SK-N-SH (cell line): ENCODE results near the gene NEDD1.

Source experiments
- EP300 ChIP-seq, 2 experiments: IDR thresholded peaks; 2 replicates each; pipeline versions ENCODE4 v1.4.0 to v1.6.1; 2012; ENCODE audit warnings: borderline replicate concordance in 1 of 2, low read depth in 1 of 2, low read length in 1 of 2
- EZH2phosphoT487 ChIP-seq: fragments of 200-600 bp; sonication (generic); IDR thresholded peaks from 2 replicates; pipeline ENCODE4 v1.6.1; 2017; ENCODE audit warnings: low read depth, mixed run types, mild to moderate bottlenecking, antibody characterized with exemption, moderate library complexity, borderline replicate concordance
- FOSL2 ChIP-seq: IDR thresholded peaks from 2 replicates; pipeline ENCODE4 v1.4.0; 2012; ENCODE audit warnings: low read depth, mild to moderate bottlenecking, moderate library complexity, borderline replicate concordance
- FOXJ3 ChIP-seq: sonication (generic); formaldehyde crosslinking; IDR thresholded peaks from 2 replicates; pipeline ENCODE4 v1.5.1; 2020; ENCODE audit warnings: mild to moderate bottlenecking, missing genetic modification reagents
- GABPA ChIP-seq: IDR thresholded peaks from 2 replicates; pipeline ENCODE4 v1.4.0; 2012; ENCODE audit warnings: low read depth, mild to moderate bottlenecking
- JUND ChIP-seq: IDR thresholded peaks from 2 replicates; pipeline ENCODE4 v1.4.0; 2012
- POLR2AphosphoS5 ChIP-seq: IDR thresholded peaks from 2 replicates; pipeline ENCODE4 v1.6.1; 2012; ENCODE audit warnings: low read depth, low read length
- RAD21 ChIP-seq: IDR thresholded peaks from 2 replicates; pipeline ENCODE4 v1.6.1; 2012; ENCODE audit warnings: mild to moderate bottlenecking, low read length
- SMC3 ChIP-seq: IDR thresholded peaks from 2 replicates; pipeline ENCODE4 v1.6.1; 2012; ENCODE audit warnings: low read depth, low read length, improper control_type of control experiment
- TF ChIP-seq, protein P1 (sequence below): fragments of 200-600 bp; sonication (generic); IDR thresholded peaks from 2 replicates; pipeline ENCODE4 v1.6.1; 2017; ENCODE audit warnings: antibody characterized with exemption, mild to moderate bottlenecking, moderate library complexity
- TF ChIP-seq, protein P2 (sequence below): IDR thresholded peaks from 2 replicates; pipeline ENCODE4 v1.4.0; 2012; ENCODE audit warnings: low read depth, borderline replicate concordance
- TF ChIP-seq, protein P3 (sequence below): IDR thresholded peaks from 2 replicates; pipeline ENCODE4 v1.4.0; 2012; ENCODE audit warnings: low read depth
- TF ChIP-seq, protein P4 (sequence below): IDR thresholded peaks from 2 replicates; pipeline ENCODE4; 2012

- TF ChIP-seq POLR2AphosphoS5: no peak
- no peak for TF ChIP-seq GABPA
- no peak for TF ChIP-seq FOSL2
- TF ChIP-seq SMC3: no peak
- TF ChIP-seq RAD21: no peak
- TF ChIP-seq FOXJ3 (CRISPR knock-in tag): no peak
- TF ChIP-seq, protein P1, sequence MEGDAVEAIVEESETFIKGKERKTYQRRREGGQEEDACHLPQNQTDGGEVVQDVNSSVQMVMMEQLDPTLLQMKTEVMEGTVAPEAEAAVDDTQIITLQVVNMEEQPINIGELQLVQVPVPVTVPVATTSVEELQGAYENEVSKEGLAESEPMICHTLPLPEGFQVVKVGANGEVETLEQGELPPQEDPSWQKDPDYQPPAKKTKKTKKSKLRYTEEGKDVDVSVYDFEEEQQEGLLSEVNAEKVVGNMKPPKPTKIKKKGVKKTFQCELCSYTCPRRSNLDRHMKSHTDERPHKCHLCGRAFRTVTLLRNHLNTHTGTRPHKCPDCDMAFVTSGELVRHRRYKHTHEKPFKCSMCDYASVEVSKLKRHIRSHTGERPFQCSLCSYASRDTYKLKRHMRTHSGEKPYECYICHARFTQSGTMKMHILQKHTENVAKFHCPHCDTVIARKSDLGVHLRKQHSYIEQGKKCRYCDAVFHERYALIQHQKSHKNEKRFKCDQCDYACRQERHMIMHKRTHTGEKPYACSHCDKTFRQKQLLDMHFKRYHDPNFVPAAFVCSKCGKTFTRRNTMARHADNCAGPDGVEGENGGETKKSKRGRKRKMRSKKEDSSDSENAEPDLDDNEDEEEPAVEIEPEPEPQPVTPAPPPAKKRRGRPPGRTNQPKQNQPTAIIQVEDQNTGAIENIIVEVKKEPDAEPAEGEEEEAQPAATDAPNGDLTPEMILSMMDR: no peak
- TF ChIP-seq, protein P2, sequence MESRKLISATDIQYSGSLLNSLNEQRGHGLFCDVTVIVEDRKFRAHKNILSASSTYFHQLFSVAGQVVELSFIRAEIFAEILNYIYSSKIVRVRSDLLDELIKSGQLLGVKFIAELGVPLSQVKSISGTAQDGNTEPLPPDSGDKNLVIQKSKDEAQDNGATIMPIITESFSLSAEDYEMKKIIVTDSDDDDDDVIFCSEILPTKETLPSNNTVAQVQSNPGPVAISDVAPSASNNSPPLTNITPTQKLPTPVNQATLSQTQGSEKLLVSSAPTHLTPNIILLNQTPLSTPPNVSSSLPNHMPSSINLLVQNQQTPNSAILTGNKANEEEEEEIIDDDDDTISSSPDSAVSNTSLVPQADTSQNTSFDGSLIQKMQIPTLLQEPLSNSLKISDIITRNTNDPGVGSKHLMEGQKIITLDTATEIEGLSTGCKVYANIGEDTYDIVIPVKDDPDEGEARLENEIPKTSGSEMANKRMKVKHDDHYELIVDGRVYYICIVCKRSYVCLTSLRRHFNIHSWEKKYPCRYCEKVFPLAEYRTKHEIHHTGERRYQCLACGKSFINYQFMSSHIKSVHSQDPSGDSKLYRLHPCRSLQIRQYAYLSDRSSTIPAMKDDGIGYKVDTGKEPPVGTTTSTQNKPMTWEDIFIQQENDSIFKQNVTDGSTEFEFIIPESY: no peak
- no peak for TF ChIP-seq EZH2phosphoT487
- TF ChIP-seq JUND: no peak
- TF ChIP-seq, protein P3, sequence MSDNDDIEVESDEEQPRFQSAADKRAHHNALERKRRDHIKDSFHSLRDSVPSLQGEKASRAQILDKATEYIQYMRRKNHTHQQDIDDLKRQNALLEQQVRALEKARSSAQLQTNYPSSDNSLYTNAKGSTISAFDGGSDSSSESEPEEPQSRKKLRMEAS: no peak
- no peak for TF ChIP-seq EP300 (IDR thresholded peaks at IDR 0.05; ENCODE audit: borderline replicate concordance in 1 of 2, low read depth in 1 of 2, low read length in 1 of 2)
- TF ChIP-seq, protein P4, sequence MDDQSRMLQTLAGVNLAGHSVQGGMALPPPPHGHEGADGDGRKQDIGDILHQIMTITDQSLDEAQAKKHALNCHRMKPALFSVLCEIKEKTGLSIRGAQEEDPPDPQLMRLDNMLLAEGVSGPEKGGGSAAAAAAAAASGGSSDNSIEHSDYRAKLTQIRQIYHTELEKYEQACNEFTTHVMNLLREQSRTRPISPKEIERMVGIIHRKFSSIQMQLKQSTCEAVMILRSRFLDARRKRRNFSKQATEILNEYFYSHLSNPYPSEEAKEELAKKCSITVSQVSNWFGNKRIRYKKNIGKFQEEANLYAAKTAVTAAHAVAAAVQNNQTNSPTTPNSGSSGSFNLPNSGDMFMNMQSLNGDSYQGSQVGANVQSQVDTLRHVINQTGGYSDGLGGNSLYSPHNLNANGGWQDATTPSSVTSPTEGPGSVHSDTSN: no peak
These were observed 5.9 kb downstream of the NEDD1 start for GRCh38 chr12:96912943-96913342.
